HG03064 (cell line): ENCODE measurements around the gene PPARG.

Experiments used
- ATAC-seq: cut with Tn5 transposase; IDR thresholded peaks from one replicate; pipeline ENCODE4 v1.9.1; 2021; ENCODE audit warnings: low read depth; ENCODE audit not compliant: unreplicated experiment

Gene PPARG

GRCh38 chr3:12339701-12340480, 51.0 kb downstream of the PPARG start:
- ATAC-seq, result no peak

GRCh38 chr3:12340506-12340905, 51.6 kb downstream of the PPARG start:
- no peak for ATAC-seq

GRCh38 chr3:12342151-12342550, 53.3 kb downstream of the PPARG start:
- no peak for ATAC-seq

- no peak for ATAC-seq
Observed at GRCh38 chr3:12343047-12343501, 54.2 kb downstream of the PPARG start.

- no peak for ATAC-seq
Observed at GRCh38 chr3:12345141-12345561, 56.3 kb downstream of the PPARG start.

DNA sequence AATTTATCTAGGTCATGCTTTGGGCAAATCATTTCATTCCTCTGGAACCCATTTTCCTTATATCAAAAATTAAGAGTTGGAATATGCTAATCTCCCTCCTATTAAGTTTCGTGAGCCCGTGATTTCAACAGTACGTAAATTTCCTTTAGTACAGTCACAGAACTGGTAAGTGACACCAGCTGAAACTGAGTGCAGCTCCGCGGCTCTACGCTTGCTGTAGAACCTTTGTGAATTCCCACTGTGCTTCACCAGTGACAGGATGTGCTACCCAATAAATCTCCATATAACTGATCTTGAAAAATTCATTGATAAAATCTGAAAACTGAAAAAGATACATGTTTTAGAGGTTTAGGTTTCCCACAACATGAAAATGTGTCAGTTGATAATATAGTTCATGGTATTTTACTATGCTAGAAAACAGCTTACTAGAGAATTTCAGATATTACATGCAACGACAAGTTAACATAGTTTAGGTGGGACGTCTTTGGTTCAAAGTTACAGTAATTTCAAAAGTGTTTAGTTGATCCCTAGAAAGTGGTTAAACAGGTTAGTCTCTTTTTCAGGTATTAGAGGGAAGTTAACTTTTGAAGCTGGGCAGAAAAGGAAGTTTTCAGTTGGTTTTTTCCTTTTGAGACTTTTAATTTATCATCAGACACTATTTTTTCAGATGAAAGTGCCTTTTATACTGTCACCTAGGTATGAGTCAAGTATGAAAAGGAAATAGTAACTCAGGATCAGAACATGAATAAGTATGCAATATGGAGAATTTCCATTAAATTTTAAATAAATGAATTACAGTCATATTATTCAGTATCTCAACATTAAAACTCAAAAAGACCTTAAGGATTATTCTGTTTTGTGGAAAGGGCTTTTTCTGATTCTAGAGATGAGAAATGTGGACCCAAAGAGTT, 57.0 kb downstream of the PPARG start:
- ATAC-seq, result no peak

DNA sequence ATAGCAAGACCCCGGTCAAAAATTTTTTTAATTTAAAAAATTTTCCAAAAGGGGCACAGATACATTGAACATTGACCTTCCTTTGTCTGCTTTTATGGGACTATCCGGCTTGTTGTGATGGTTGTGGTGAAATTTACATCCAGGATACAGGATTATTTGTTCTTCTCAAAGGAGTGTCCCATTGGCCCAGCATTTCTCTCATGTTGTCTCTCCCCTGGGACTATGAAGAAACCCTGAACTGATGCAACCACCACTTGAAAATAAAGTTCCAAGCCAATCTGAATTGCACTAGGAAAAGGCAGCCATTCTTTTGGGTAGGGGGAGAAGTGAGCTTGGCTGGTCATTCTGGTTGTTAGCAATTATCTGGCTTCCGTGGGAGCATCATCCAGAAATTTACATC, 58.4 kb downstream of the PPARG start:
- ATAC-seq, result no peak

DNA sequence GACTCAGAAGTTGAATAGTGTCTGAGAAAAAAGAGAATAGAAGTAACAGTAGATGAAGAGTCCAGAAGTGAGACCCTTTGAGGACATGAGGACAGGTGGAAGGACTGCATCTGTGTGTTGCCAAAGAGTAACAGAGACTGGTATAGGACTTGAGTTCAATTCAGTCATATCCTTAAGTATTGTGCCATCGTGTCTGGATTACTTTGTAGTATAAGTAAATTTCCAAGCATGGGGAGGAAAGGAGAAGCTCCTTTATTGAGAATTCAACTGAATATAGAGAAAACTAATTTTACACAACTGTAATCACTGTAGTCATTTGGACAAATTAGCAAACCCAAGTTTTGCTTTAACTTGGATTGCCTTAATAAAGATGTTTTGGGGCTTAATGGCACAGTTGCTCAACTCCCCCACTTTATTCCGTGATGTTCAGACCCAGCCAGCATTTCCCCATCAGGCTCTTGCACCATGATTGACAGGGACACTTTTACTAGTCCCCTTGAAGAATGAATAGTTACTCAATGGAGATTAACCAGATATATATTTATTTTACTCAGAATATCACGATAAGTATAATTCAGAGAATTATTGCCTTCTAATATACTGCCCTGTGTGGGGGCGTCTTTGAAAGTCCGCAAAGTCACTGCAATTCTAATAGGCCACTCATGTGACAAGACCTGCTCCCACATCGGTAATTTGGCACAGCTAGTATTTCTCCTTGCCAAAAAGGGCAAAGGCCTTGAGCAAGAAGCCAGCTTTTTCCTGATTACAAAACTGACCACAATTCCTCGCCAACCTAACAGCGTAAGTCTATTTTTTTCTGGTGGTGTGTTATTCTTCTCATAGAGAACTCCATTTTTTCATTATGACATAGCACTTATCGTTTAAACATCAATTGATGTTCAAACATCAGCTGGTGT, 61.3 kb downstream of the PPARG start:
- no peak for ATAC-seq

- no peak for ATAC-seq
Observed at GRCh38 chr3:12351145-12351544, 62.3 kb downstream of the PPARG start.

DNA sequence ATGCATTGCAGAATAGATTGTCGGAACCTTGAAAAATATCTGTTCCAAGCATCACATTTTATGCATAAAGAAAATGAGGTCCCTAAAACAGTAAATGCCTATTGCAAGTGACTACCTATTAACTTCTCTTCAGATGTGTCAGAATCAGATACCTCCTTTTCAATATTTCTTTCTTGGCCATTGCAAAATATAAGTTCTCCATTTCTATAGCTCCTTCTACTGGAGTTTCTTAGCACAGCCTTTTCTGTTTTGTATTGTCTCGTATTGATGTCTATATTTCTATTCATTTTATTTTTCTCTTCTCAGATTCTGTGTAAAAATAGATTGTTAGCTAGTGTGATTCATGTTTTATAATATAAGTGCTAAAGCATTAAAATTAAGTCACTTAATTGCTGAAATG, 63.4 kb downstream of the PPARG start:
- ATAC-seq, result no peak

GRCh38 chr3:12352755-12353154, 63.9 kb downstream of the PPARG start:
- ATAC-seq, result no peak

DNA sequence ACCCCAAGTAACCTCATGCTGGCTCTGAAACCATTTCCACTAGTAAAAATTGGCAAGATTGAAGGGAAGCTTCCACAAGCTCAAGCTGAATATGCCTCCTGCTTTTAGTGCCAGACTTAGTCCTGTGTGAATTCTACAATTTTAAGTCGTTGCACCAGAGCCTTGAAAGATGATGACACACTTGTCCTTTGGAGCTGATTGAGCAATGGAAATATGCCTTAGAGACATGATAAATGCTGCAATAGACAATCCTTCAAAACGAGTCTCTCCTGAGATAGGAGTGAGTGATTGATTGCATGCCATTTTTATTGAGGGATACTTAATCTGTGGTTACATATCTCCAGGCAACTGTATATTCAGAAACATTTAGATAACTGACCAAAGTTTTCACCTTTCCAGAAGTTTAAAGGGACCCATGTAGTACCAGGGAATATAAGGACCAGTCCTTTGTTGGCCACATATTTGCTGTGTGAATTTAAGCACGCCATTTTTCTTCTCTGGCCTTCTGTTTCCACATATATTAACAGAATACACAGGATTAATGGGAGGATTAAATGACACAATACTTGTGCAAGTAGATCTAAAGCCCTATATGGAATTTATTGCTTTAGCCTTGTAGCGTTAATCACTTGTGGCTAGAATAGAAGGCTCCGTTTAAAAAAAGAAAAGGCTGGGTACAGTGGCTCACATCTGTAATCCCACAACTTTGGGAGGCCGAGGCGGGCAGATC, 65.1 kb downstream of the PPARG start:
- no peak for ATAC-seq

DNA sequence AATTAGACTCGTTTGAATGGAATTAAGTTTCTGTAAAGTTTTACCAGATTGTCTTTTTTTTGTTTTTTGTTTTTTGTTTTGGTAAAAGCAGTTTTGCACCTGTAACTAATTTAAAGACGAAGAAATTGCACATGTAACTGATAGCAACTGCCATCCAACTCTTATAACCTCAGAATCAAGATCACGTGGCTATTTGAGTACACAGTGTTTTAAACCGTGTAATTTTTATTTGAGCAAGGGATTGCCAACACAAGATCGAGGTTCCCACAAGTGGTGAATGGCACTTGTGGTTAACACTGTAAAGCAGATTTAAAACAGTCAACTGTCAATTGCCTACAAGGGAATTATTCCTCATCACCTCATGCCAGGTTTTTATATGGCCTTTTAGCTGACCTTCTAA, 67.3 kb downstream of the PPARG start:
- ATAC-seq, result no peak

- no peak for ATAC-seq
Observed at GRCh38 chr3:12356996-12357395, 68.1 kb downstream of the PPARG start.

DNA sequence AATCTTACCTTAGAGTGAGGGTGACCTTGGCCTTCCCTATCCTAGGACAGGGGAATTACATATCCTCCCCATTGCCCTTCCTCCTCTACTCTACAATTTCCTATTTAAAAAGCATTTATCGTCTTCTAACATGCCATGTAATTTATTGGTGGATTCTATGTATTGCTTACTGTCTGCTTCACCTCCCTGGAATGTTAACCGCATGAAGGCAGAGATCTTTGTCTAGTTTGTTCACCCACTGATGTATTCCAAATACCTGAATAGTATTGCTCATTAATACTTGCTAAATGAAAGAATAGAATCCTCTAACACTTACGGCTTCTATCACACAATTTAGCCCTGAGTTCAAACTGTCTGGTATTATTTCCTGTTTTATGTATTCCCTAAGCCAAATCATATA, 68.6 kb downstream of the PPARG start:
- no peak for ATAC-seq

- no peak for ATAC-seq
Observed at GRCh38 chr3:12363397-12364195, 74.7 kb downstream of the PPARG start.

DNA sequence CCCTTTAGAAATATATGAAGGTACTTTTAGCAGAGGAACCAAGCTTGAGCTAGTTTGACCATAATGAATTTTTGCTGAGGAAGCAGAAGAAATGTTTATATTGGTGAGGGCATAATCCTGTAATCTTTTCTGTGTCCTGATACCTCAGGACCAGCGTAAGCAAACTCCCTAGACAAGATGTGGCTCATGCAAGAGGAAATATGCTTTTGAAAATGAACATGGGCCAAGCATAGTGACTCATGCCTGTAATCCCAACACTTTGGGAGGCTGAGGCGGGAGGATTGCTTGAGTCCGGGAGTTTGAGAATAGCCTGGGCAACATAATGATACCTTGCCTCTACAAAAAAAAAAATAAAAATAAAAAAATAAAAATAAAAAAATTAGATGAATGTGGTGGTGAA, 78.5 kb downstream of the PPARG start:
- no peak for ATAC-seq

- ATAC-seq, result no peak
Observed at GRCh38 chr3:12369029-12369428, 80.2 kb downstream of the PPARG start.

DNA sequence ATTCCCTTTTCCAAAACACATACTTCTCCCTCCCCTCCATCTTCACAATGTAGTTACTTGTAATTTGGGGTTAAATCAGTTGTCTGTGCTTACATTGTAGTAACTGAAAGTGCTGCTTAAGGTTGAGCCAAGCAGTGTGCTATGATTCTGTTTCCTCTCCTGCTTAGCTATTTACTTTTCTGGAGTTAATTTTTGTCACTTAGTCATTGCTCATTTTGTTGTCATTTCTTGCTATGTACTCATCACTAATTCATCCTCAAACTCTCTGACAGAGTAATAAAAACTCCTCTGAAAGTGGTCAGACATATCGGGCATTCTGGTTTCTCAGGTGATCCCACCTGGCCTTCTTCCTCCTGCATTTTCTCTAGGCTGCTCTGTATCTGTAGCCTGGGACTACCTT, 80.7 kb downstream of the PPARG start:
- ATAC-seq, result no peak
